NCI-H526 treated with DMSO at 0.1 percent for 48 hours (cell line): ENCODE results near the gene ARL2BP.
"Not testable (repeated sequence)": the region's sequence is repeated elsewhere in the genome, so short reads cannot be mapped to it uniquely, and the experiment has no call there.

Experiments used
- DNase-seq: peaks from one replicate; lab custom pipeline; 2025; lab: John Stamatoyannopoulos, UW

Gene ARL2BP

DNA sequence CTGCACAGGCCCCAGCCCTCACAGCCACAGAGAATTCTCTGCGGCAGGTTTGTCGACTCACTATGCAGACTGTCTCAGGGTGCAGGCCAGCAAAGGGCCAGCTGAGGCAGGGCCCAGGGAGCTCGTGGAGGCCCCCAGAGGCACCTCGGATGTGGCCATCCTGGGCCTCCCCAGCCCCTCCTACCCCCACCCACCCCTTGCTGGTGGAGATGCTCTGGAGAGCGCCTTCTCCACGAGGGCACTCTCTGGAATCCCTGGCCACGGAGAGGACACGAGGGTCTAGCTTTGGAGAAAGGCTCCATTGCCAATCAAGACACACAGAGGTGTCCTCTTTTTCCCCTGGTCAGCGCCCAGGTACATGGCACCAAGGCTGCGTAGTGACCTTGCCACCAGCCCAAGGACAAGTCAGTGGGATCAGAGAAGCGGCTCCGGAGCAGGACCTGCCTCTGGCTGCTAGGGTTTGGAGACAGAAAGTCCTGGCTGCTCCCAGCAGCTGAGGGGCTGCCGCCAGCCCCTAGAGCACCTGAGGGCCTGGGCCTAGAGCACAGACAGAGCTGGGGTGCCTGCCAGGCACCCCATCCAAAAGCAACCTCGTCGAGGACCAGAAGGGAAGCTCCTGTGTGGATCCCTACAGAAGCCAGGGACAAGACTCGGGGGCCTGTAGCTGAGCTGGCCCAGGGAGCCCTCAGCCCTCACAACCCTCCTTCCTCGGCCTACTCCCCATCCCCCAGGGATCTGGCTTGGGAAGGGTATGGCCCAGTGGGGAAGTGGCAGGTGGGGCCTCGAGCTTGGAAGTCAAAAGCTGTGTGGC is 18.7 kb downstream of the ARL2BP start:
- DNase-seq = no peak

- DNase-seq = no peak
Measured at GRCh38 chr16:57264381-57264780, 19.3 kb downstream of the ARL2BP start.

GRCh38 chr16:57264950-57265371 is 19.9 kb downstream of the ARL2BP start:
- no peak for DNase-seq

GRCh38 chr16:57265850-57266530 is 20.9 kb downstream of the ARL2BP start:
- peak; percentile 40 for DNase-seq

DNA sequence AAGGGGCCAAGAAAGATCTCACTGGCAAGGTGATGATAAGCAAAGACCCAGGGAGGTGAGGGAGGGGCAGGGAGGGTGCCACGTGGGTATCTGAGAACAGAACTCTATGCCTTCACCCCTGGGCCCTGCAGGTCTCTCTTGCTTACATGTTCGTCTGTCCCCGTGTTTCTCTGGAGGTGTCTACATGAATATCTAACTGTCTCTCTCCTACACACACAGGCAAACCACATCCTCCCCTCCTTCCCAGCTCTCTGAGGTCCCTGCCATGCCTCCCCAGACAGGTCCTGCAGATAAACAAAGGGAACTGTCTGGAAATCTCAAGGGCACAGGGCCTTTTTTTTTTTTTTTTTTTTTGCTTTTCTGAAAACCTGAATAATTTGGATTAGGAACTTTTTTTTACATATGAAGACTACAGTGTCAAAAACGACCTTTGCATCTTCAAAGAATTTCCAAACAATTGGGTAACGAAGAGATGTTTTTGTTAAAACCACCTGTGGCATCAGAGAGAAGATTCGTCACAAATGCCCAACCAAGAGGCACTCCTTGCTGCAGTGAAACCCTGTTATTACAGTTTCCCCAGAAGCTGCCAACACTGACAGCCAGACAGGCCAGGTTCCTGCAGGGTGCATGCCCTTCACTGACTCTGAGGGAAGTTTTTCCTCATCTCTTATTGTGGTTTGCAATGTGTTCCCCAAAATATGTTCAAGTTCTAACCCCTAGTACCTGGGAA is 21.6 kb downstream of the ARL2BP start:
- no peak for DNase-seq

DNA sequence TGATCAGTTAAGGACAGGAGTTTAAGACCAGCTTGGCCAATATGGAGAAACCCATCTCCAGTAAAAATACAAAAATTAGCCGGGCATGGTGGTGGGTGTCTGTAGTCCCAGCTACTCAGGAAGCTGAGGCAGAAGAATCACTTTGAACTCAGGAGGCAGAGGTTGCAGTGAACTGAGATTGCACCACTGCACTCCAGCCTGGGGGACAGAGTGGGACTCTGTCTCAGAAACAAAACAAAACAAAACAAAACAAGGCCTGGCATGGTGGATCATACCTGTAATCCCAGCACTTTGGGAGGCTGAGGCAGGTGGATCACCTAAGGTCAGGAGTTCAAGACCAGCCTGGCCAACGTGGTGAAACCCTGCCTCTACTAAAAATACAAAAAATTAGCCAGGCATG is 22.3 kb downstream of the ARL2BP start:
- DNase-seq = not testable (repeated sequence)

DNA sequence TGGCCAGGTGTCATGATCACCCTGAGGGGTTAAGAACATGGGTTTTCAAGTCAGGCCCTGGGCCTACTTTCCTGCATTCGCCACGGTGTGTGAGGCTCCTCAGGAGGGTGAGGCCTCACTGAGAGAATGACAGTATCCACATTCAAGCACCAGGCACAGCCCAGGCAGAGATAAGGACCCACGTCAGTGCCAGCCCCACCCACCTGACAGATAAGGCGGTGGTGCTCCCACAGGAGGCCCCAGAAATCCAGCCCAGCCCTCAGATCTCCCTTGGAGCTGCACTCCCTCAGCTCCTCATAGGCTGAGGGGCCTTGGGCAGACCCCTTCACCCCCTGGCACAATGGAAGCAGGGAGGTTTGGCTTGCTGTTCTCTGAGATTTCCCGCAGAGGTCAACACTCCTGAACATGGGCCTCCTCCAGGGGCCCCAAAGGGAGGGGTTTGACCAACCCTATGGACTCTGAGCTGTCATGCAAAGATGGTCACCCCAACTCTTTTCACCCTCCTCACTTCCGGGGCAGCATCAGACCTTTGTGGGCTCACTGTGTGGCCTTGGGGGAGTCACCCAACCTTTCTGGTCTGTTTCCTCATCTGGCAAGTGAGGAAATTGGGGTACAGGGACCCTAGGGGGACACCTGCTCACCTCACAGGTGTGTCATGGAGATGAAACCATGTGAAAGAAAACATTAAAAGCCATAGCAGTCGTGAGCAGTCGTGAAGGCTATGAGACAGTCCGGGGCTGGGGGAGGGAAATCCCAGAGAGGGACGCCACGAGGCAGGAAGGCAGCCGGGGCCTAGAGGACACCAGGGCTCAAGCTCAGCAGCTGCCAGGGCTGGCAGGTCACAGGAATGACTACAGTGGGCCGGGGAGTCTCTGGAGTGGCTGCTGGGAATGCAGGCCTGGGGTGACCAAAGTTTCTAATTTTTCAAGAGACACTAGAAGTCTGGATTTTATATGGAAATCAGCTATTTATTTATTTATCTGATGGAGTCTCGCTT is 24.0 kb downstream of the ARL2BP start:
- DNase-seq = no peak

DNA sequence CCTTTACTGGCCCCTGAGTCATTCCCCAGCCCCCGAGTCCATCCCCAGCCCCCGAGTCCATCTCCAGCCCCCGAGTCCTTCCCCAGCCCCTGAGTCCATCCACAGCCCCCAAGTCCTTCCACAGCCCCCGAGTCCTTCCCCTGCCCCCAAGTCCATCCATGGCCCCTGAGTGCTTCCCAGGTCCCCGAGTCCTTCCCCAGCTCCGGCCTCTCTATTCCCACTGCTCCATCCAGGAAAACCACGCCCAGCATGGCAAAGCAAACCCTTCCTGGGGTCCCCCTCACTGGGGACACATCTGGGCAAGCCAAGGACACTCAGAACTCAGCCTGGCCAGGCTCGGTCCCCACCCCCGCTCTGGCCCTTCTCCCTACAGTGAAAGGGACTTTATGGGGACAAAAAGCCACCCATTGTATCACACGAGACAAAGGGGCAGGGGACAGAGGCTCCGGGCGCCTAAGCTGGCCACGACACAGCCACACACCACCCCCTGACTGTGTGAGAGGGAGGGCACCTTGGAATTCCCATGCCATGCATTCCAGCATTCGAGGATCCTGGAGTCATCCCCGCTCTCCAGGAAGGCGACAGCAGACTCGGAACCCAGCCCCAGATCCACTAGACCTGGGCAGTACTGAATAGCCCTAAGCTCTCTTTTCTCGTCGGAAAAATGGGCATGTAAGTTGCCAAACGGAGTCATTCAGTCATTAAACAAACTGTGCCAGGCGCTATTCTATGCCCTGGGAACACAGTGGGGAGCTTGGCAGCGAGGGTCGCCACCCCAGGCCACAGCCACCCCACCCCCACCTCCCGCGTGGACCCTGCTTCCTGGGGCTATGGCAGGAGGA is 25.4 kb downstream of the ARL2BP start:
- no peak for DNase-seq

DNA sequence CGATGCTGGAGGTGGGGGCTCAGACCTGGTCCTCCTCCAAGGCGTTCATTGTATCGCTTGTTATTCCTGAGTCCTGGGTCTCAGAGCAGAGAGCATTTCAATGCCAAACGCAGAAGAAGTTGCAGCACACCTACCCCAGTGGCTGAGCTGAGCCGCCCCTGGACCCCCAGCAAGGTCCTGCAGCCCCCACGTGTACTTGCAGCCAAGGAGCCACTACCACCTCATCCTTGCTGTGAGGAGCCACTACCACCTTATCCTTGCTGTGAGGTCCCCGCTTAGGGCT is 25.9 kb downstream of the ARL2BP start:
- DNase-seq = no peak

DNA sequence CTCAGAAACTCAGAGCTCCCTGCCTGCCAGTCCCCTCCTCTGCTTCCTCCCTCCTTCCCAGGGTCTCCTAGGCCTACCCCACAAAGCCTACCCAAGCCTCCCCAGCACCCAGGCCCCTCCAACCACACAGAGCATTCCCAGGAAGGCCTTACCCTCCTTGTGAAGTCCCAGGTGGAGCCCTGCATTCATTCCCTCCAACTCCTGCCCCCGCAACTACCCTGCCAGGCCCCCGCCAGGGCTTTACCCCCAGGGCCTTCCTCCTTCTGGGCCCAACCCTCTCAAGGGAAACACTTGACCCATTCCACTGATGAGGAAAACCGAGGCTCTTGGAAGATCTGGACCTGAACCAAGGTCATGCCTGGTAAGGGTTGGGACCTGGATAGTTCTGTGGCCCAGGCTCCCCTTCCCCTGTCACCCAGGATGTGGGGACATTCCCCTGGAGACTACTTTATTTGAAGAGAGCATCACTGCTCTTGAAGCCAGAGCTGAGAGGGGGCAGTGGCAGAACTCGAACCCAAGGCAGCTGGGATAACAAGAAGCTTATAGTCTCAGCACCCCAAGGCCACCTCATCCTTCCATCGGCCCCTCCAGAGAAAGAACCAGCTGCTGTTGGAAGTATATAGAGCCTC is 26.9 kb downstream of the ARL2BP start:
- no peak for DNase-seq

- no peak for DNase-seq
Measured at GRCh38 chr16:57273359-57273758, 28.3 kb downstream of the ARL2BP start.

GRCh38 chr16:57273826-57274225 is 28.8 kb downstream of the ARL2BP start:
- no peak for DNase-seq

- not testable (repeated sequence) for DNase-seq
Measured at GRCh38 chr16:57275946-57276345, 30.9 kb downstream of the ARL2BP start.

DNA sequence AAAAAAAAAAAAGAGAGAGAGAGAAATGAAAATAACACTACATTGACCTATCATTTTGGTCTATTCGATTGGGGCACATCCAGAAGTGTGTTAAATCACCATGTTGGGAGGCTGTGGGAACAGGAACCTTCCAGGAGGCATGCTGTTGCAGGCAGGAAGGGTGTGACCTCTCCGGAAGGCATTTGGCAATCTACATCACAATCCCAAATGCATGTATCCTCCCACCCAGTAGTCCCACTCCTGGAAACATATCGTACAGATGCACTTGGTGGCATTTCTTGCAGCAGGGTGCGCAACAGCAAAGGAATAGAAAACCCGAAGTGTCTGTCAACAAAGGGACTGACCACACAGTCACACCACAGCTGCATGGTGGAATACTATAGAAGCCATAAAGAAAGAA is 31.5 kb downstream of the ARL2BP start:
- DNase-seq = no peak

DNA sequence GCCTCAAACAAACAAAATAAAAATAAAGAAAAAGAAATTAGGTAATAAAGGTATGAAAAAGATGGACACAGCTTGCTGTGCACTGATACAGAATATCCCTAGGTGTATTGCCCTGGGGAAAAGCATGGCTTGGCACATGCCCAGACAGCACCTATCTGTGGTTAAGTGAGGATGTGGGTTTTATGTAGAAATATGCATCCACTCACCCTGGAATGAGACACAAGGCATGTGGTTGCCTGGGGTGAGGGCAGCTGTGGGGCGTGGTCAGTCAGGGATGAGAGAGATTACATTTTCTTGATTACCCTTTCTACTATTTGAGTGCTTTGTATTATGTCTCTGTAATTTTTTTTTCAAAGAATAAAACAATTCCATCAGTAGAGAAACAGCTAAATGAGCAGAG is 32.5 kb downstream of the ARL2BP start:
- DNase-seq = no peak

DNA sequence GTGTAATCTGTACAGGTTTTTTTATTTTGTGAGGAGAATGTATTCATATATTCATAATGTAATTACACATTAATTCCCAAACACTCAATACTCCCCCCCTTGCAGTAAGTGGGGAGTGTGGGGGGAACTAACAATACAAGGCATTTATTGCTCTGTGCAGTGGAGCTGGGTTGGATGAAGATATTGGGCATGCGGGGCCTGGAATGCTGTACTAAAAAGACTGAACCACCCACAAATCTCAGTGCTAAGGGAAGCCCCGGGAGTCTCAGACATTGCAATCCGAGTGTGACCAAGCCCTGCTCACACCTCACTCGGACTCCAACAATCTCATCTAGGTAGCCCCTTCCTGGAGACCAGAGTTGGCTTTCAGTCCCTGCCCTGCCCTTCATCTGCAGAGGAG is 33.4 kb downstream of the ARL2BP start:
- no peak for DNase-seq

- DNase-seq = no peak
Measured at GRCh38 chr16:57279780-57280638, 35.0 kb downstream of the ARL2BP start.

- no peak for DNase-seq
Measured at GRCh38 chr16:57281791-57282190, 36.7 kb downstream of the ARL2BP start.

DNA sequence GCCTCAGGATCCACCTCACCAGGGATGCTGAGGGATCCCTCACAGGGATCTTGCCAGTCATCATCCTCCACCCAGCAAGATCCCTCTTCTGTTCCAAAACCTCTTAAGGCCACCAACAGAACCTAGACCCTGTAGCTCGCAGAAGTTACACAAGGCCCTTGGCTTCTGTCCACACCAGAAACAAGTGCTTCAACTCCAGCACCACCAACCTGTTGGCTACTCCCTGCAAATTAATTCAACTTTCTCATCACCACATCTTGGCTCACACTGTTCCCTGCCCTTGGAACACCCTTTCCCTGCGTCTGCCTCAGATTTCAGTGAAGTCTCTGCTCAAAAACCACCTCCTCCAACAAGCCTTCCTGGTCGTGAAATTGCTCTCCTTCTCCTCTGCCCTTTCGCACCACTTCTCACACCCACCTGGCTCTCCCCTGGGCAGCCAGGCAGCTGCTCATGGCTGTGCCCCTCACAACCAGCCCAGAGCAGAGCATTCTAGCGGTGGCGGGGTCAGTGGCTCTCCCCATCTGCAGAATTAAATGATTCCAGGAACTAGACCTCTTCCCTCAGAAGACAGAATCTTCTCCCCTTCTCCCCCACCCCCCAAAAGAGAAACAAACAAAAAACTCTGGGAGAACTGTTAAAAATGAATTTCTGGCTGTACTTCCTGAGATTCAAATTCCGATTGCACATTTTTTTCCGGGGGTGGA is 37.6 kb downstream of the ARL2BP start:
- no peak for DNase-seq
